Calu3 (cell line): Measurements from ENCODE around the gene SMPD1. TPM values are rescaled to one million over a fixed set of nuclear protein-coding genes. Genes with fewer than 3 reads are reported as not detected.

Experiments used
- BruUV-seq: library from RNA; stranded (reverse); fragments of 400-500 nt; replicated peaks from 2 replicates; lab custom pipeline; 2021; lab: Mats Ljungman, UMichigan
- CTCF ChIA-PET: fragments of 300-600 bp; sonication (Branson Sonifier 250); formaldehyde crosslinking; loops from one replicate; lab custom pipeline; 2022; ENCODE audit warnings: antibody characterized with exemption; lab: Charles Lee
- DNase-seq: peaks from one replicate; pipeline ENCODE4 v3.0.0; 2022
- H3K27ac Mint-ChIP-seq: one replicate; pipeline ENCODE4 v1.8.0; 2022; ENCODE audit warnings: mixed read lengths; ENCODE audit not compliant: unreplicated experiment
- H3K27me3 Mint-ChIP-seq: one replicate; pipeline ENCODE4 v1.8.0; 2022; ENCODE audit warnings: mixed read lengths; ENCODE audit not compliant: unreplicated experiment
- H3K36me3 Mint-ChIP-seq: one replicate; pipeline ENCODE4 v1.8.0; 2022; ENCODE audit warnings: mild to moderate bottlenecking, moderate library complexity, mixed read lengths; ENCODE audit not compliant: insufficient read depth, unreplicated experiment
- H3K4me1 Mint-ChIP-seq: one replicate; pipeline ENCODE4 v1.8.0; 2022; ENCODE audit warnings: mild to moderate bottlenecking, low read depth, mixed read lengths; ENCODE audit not compliant: unreplicated experiment
- H3K4me3 Mint-ChIP-seq: one replicate; pipeline ENCODE4 v1.8.0; 2022; ENCODE audit warnings: mild to moderate bottlenecking, low read depth, moderate library complexity, mixed read lengths; ENCODE audit not compliant: unreplicated experiment
- H3K9me3 Mint-ChIP-seq: one replicate; pipeline ENCODE4 v1.8.0; 2022; ENCODE audit warnings: low read depth, mixed read lengths; ENCODE audit not compliant: unreplicated experiment
- CTCF ChIP-seq: fragments of 200-600 bp; IDR thresholded peaks from one replicate; pipeline ENCODE4 v1.8.0; 2022; ENCODE audit warnings: antibody characterized with exemption; ENCODE audit not compliant: unreplicated experiment
- intact Hi-C: fragments of 100-400 bp; cut with micrococcal nuclease; formaldehyde crosslinking; loops from one replicate; pipeline ENCODE4 v1.10.0; 2022; ENCODE audit not compliant: unreplicated experiment
- total RNA-seq: library from RNA; stranded (reverse); gene quantifications from 2 replicates; pipeline ENCODE4 v1.2.3, GENCODE V29; 2022

The SMPD1 gene
- total RNA-seq, 1 experiment from 2014 or later, result 21.2 TPM

- CTCF ChIA-PET, result interaction anchor here (1.1 to 1.2 kb wide), 2 partner anchors 12 to 14 kb away, joined by 3 to 5 read pairs; no protein-coding TSS in a partner anchor
- no peak overlapping the region for H3K4me3 Mint-ChIP-seq
- H3K27ac Mint-ChIP-seq, result no peak overlapping the region
- H3K36me3 Mint-ChIP-seq, result no peaks in the 10 kb centered on the region
- DNase-seq, result peak; percentile 63
- TF ChIP-seq CTCF, result no peak
- H3K9me3 Mint-ChIP-seq, result no peaks in the 10 kb centered on the region
- H3K27me3 Mint-ChIP-seq, result no peaks in the 10 kb centered on the region
- intact Hi-C loops, result no loop called here
- H3K4me1 Mint-ChIP-seq, result no peaks in the 10 kb centered on the region
- BruUV-seq, result no TSS peak
These were observed 24.6 kb upstream of the SMPD1 start for GRCh38 chr11:6365659-6366058.

- Mint-ChIP-seq H3K9me3 (no peaks in the 10 kb centered on the region), H3K4me1 (no peaks in the 10 kb centered on the region), H3K27me3 (peaks cover 18% of the 10 kb centered on the region), H3K27ac (no peak overlapping the region), H3K36me3 (no peaks in the 10 kb centered on the region), H3K4me3 (no peak overlapping the region)
- no peak for DNase-seq
- CTCF ChIA-PET, result interaction anchor here (1.6 kb wide), 1 partner anchor 9 kb away, joined by 5 read pairs; no protein-coding TSS in a partner anchor
- intact Hi-C loops, result no loop called here
- BruUV-seq, result no TSS peak
- no peak for TF ChIP-seq CTCF
These were observed 18.4 kb upstream of the SMPD1 start for GRCh38 chr11:6371825-6372224.

- intact Hi-C loops, result no loop called here
- no peaks in the 10 kb centered on the region for H3K4me1 Mint-ChIP-seq
- no TSS peak for BruUV-seq
These were observed 12.2 kb upstream of the SMPD1 start for GRCh38 chr11:6377902-6378639.

GRCh38 chr11:6378640-6378989 lies 11.7 kb upstream of the SMPD1 start:
- peaks cover 28% of the 10 kb centered on the region for H3K27me3 Mint-ChIP-seq
- CTCF ChIA-PET, result interaction anchor here (0.6 to 3.9 kb wide), 19 partner anchors 9 to 305 kb away, joined by 3 to 108 read pairs (median 7); partner anchors contain the start of genes APBB1, ARFIP2, HPX and MRPL17
- intact Hi-C loops, result no loop called here
- no peak overlapping the region for H3K4me3 Mint-ChIP-seq
- no peaks in the 10 kb centered on the region for H3K36me3 Mint-ChIP-seq
- DNase-seq, result no peak
- no peak for TF ChIP-seq CTCF
- no peaks in the 10 kb centered on the region for H3K4me1 Mint-ChIP-seq
- H3K27ac Mint-ChIP-seq, result no peak overlapping the region
- H3K9me3 Mint-ChIP-seq, result no peaks in the 10 kb centered on the region
- no TSS peak for BruUV-seq

More at GRCh38 chr11:6377902-6378639, 12.2 kb upstream of the SMPD1 start:
- no peaks in the 10 kb centered on the region for H3K36me3 Mint-ChIP-seq
- H3K27me3 Mint-ChIP-seq, result peaks cover 28% of the 10 kb centered on the region
- TF ChIP-seq CTCF, result no peak
- CTCF ChIA-PET, result interaction anchor here (1.3 to 3.9 kb wide), 6 partner anchors 41 to 130 kb away, joined by 6 to 108 read pairs (median 13); partner anchors contain the start of genes APBB1 and HPX
- no peak for DNase-seq
- H3K9me3 Mint-ChIP-seq, result no peaks in the 10 kb centered on the region
- H3K4me3 Mint-ChIP-seq, result no peak overlapping the region
- H3K27ac Mint-ChIP-seq, result no peak overlapping the region
